AG04450 (cell line): ENCODE results near the gene HSPB8. TPM values are rescaled to one million over a fixed set of nuclear protein-coding genes. Genes with fewer than 3 reads are reported as not detected.

Experiments used
- CTCF ChIA-PET: fragments of 300-600, 350-600 bp; formaldehyde crosslinking; extraction: SDS; loops from one replicate; lab custom pipeline; 2022; ENCODE audit warnings: antibody characterized with exemption, inconsistent platforms; lab: Charles Lee
- POLR2A ChIA-PET: fragments of 350-600 bp; formaldehyde crosslinking; extraction: SDS; loops from one replicate; lab custom pipeline; 2021; ENCODE audit warnings: antibody characterized with exemption, inconsistent platforms; lab: Yijun Ruan, JAX
- DNase-seq: peaks from one replicate; pipeline ENCODE4 v3.0.0-alpha.2; 2011; ENCODE audit warnings: low read depth, low spot score
- H3K27ac ChIP-seq: one replicate; pipeline ENCODE4 v1.5.1; 2012; ENCODE audit warnings: low read depth, low read length, control low read depth
- H3K27me3 ChIP-seq: one replicate; pipeline ENCODE4 v1.6.0; 2012; ENCODE audit warnings: low read length; ENCODE audit not compliant: control insufficient read depth, insufficient read depth
- H3K4me3 ChIP-seq: 2 replicates; pipeline ENCODE4 v1.5.1; 2011; ENCODE audit warnings: mild to moderate bottlenecking, low read depth, low read length, control low read depth
- H3K9me3 ChIP-seq: 2 replicates; pipeline ENCODE4 v1.5.1; 2012; ENCODE audit warnings: low read length; ENCODE audit not compliant: control insufficient read depth, insufficient read depth
- polyA plus RNA-seq: library from polyadenylated mRNA; depleted of rRNA; stranded (reverse); fragments of >200 nt; gene quantifications from 2 replicates; pipeline ENCODE4 v1.2.3, GENCODE V29; 2011
- TF ChIP-seq, protein P1 (sequence below): IDR thresholded peaks from 2 replicates; pipeline ENCODE4 v1.5.1; 2011; ENCODE audit warnings: low read depth, low read length, control low read depth, inconsistent platforms

The HSPB8 gene
- polyA plus RNA-seq, 1 experiment = 34.3 TPM

DNA sequence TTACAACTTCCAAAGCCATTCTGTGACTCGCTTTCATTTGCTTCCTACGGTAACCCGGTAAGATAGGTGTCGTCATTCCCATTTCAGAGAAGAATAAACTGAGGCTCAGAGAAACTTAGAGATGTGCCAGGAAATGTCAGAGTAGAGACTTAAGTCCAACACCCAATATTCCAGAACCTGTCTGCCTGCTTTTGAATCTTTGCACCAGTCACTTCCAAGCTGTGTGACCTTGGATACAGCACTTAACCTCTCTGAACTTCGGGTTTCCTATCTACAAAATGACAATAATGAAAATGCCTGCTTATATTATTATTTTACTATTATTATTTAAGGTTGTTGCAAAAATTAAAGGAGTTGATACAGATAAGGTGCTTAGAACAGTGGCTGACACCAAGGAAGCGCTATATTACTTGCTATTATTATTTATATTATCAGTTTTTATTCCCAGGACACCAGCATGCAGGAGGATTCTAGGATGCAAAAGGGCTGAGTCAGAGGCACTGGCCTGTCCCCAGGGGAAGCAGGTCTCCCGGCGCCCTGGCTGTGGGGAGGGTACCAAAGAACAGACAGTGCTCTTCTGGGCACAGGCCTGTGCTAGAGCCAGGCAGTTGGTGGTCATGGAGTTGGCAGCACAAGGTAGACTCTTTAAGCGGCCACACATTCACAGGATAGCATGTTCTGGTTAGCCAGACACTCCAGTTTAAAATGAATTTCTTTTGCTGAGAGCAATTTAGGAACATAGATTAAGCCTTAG is 5.4 kb downstream of the HSPB8 start:
- POLR2A ChIA-PET = no interaction called here
- Histone ChIP-seq H3K27me3 (no peaks in the 10 kb centered on the region), H3K4me3 (no peak overlapping the region), H3K27ac (no peak overlapping the region), H3K9me3 (no peaks in the 10 kb centered on the region; the same call in 1 of the 2 replicates)
- DNase-seq = no peak
- TF ChIP-seq, protein P1, sequence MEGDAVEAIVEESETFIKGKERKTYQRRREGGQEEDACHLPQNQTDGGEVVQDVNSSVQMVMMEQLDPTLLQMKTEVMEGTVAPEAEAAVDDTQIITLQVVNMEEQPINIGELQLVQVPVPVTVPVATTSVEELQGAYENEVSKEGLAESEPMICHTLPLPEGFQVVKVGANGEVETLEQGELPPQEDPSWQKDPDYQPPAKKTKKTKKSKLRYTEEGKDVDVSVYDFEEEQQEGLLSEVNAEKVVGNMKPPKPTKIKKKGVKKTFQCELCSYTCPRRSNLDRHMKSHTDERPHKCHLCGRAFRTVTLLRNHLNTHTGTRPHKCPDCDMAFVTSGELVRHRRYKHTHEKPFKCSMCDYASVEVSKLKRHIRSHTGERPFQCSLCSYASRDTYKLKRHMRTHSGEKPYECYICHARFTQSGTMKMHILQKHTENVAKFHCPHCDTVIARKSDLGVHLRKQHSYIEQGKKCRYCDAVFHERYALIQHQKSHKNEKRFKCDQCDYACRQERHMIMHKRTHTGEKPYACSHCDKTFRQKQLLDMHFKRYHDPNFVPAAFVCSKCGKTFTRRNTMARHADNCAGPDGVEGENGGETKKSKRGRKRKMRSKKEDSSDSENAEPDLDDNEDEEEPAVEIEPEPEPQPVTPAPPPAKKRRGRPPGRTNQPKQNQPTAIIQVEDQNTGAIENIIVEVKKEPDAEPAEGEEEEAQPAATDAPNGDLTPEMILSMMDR = no peak
- CTCF ChIA-PET = interaction anchor here (0.6 kb wide), 1 partner anchor 229 kb away, joined by 4 read pairs; no protein-coding TSS in a partner anchor

DNA sequence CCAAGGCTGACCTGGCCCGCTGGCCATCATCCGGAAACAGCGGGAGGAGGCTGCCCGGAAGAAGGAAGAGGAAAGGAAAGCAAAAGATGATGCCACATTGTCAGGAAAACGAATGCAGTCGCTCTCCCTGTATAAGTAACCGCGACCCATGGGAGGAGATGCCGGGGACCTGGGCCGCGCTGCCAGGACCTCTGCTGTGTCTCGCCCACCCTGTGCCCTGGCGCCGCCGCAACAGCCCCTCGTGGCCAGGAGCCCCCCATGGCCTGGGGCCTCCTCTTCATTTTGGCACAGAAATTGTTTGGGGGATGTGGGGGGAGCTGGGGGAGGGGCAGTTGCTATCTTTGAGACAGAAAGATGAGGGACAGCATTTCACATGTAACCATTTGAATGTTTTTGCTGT is 16.5 kb downstream of the HSPB8 start:
- POLR2A ChIA-PET = no interaction called here
- no peaks in the 10 kb centered on the region for H3K9me3 ChIP-seq
- no peaks in the 10 kb centered on the region for H3K27me3 ChIP-seq
- no peak overlapping the region for H3K27ac ChIP-seq
- no peak for DNase-seq
- no peak overlapping the region for H3K4me3 ChIP-seq
- TF ChIP-seq, protein P1 = no peak
- CTCF ChIA-PET = no interaction called here

DNA sequence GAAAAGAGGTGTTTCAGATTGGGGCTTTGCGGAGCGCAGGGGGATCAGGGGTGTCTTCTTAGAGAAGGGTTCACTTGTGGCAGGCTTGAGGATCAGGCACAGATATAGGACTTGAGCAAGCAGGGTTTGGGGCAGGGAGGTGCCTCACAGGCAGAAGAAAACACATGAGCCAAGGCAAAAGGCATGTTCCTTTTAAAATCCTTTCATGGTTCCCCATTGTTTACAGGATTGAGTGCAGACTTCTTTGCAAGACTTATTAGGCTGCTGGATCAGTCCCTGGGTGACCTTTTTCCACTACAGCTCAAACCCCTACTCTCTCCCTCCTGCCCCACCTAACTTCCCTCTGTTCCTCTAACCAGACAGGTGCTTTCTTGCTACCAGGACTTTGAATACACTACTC is 19.7 kb downstream of the HSPB8 start:
- no peak overlapping the region for H3K4me3 ChIP-seq
- POLR2A ChIA-PET = no interaction called here
- no peak for DNase-seq
- H3K27ac ChIP-seq = no peak overlapping the region
- H3K27me3 ChIP-seq = no peaks in the 10 kb centered on the region
- CTCF ChIA-PET = no interaction called here
- no peaks in the 10 kb centered on the region for H3K9me3 ChIP-seq
- TF ChIP-seq, protein P1 = no peak

DNA sequence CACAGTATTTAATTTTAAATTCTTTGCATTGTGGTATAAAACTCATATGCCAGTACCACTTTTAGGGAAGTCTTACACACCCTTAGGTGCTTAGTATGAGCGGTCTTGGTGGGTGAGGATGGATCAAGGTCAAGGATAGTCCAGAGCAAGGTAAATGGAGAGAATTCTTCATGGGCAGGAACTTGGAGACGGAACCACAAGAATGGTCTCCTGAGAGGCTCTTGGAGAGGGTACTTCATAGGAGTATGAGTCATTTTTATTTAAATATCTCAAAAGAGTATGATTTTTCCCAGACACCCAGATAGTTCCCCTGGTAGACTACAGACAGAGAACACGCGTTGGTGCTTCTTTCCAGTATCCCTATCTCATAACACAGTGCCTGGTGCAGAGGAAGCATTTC is 21.9 kb downstream of the HSPB8 start:
- ChIA-PET CTCF (no interaction called here), POLR2A (no interaction called here)
- DNase-seq = no peak
- H3K9me3 ChIP-seq = no peaks in the 10 kb centered on the region
- no peak overlapping the region for H3K4me3 ChIP-seq
- TF ChIP-seq, protein P1 = no peak
- no peak overlapping the region for H3K27ac ChIP-seq
- H3K27me3 ChIP-seq = peaks cover 4% of the 10 kb centered on the region

DNA sequence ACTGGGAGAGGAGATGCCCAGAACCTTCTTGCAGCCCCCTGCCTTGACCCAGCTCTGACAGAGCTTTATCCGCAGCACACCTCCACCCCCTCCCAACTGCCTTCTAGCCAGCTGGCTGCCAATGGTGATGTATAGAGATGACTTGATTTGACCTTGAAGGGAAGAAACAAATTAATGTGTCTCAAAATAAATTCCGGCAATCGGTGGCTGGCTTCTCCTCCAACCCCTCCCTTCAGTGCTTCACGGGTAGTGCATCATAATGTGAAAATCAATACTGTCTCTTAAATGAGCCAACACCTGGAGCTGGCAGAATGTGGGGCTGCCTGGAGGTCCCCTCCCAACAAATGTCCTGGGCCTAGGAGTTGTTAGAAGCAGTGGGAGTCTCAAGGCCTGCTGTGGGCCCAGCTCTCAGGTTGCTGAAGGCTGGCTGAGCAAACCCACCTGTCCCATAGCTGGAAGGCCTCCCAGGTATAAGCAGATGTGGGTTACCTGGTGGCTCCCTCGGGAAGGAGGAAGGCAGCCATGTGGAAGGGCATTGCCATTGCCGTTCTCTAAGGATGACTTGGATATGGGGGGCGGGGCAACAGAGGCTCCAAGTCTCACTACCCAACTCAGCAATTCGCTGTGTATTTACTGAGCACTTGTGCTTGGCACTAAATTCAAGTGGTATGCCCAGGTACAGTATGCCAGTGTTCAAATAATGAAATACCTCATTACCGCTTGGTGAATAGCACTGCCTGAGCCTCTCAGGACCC is 23.2 kb downstream of the HSPB8 start:
- H3K27me3 ChIP-seq = peaks cover 4% of the 10 kb centered on the region
- TF ChIP-seq, protein P1 = no peak
- no peak overlapping the region for H3K27ac ChIP-seq
- H3K4me3 ChIP-seq = no peak overlapping the region
- POLR2A ChIA-PET = no interaction called here
- H3K9me3 ChIP-seq = no peaks in the 10 kb centered on the region
- DNase-seq = no peak
- CTCF ChIA-PET = no interaction called here
